GM19239 (cell line): ENCODE results near the gene FXYD2.

Source experiments
- DNase-seq: peaks from one replicate; pipeline ENCODE4 v3.0.0; 2011; ENCODE audit warnings: low spot score; ENCODE audit not compliant: insufficient read length
- FAIRE-seq: peaks from 2 replicates; lab custom pipeline; 2011; peaks lifted over from hg19 to GRCh38; lab: Jason Lieb, UNC

The FXYD2 gene

DNA sequence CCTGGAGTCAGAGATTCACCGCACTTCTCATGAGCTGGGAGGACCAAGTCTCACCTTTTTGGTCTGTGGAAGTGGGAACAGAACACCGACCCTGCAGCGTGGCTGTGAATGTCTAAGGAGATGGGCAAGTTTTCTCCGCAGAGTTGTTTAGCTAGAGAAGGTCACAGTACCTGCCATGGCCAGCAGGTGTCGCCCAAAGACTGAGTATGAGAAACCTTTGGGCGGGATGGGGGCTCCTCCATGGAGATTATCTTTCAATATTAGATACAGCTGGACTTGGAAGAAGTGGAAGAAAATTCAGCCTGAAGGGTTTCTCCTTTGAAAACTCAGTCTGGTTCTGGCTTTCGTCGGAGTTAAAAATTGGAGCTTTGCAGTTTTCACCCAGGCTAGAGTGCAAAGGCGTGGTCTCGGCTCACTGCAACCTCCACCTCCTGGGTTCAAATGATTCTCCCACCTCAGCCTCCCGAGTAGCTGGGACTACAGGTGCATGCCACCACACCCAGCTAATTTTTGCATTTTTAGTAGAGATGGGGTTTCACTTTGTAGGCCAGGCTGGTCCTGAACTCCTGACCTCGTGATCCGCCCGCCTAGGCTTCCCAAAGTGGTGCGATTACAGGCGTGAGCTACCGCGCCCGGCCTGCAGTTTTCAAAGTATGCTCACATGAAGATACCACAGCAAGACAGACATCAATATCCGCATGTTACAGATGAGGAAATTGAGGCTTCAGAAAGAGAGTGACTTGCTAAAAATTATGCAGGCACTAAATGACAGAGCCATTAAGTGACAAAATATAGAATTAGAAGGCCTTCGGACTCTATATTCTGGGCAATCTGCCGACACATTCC, 16.8 kb downstream of the FXYD2 start:
- DNase-seq (no peak), FAIRE-seq (peak; percentile 39)

DNA sequence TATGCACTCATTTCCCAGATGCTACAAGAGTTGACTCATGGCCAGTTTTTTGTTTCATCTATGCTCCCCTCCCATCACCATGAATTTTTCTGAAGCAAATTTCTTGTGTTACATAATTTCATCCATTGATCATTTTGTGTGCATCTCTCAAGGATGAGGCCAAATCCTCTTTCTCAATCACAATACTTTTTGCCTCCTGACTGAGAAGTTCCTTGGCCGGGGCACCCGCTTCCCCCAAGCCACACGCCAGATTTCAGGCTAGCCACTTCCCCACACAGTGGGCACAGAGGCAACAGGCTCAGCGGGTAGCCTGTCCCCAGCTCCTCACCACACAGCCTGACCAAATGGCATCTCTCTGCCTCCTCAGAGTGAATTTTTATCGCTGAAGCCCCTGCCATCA, 17.7 kb downstream of the FXYD2 start:
- no peak for DNase-seq
- no peak for FAIRE-seq

DNA sequence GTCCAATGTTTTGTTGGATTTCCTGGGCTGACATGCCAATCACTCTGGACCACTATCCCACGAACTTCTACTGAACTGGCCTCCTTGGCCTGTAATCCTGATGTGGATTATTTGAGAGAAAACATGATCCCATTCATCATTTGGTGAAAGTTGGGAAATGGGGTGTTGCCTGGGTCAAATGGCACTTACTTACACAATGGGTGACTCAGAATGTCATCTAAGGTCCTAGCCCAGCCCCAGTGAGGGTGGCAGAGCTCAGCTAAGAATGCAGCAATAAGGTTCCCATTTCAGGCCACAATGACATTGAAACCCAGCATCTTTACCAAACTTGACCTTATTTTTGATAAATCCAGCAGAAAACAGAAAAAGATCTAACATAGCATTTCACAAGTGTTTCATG, 19.5 kb downstream of the FXYD2 start:
- no peak for DNase-seq
- FAIRE-seq = no peak

DNA sequence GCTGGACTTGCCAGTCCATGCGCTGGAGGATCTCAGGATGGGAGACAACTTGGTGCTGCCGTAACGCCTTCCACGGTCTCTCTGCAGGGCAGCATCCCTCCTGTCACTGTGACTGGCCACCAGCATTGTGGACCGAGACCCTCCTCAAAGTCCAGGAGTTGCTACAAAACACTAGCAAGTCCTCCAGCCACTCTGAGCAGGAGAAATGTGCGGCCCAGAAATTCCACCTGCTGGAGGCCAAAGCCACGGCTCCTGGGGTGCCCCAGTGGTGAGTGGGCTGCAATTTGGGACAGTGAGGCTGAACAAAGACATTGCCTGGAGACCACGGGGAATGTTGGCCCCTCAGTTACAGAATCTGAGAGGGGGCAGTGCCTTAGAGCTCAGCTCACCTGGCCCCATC, 20.6 kb downstream of the FXYD2 start:
- DNase-seq (no peak), FAIRE-seq (no peak)

DNA sequence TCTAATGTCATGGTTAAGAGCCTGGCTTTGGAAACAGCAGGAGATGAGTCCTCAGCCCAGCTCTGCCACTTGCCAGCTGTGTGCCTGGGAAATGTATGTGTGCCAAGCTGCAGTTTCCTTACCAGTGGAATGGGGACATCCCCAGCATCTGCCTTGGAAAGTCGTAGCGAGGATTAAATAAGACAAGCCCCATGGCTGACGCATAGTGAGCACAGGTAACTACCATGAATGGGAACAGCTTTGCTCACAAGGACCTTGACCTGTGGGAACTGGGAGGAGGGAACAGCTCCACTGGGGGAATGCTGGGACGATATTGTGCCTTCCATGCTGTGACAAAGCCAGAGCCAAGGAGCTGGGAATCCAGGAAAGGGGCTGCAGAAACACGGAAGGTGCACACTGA, 24.9 kb downstream of the FXYD2 start:
- FAIRE-seq (no peak), DNase-seq (no peak)

DNA sequence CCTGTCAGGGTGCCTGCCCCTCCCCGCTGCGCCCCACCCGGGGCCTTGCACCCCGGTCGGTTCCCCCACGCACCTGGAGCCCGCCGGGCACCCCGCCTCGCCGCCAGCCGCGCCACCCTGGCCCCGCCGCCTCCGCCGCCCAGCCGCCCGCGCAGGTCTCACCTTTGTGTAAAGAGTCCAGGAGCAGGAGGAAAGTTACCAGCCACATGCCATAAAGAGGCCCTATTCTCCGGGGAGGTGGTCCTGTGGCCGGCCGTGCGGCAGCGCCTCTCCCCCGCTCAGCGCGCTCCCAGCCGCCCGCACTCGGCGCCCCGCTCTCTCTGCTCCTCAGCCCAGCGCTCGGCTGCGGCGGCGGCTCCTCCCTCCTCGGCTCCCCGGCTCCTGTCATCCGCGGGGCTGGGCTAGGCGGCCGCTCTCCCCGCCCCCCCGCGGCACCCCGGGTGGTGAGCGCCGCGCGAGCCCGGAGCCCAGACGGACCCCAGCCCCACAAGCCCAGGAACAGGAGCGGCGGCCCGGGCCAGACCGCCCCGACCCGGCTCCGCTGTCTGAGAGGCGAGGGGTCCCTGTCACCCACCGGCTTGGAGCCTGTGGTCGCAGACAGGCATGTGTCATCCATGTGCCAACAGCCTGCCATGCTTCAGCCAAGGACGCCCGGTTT, 27.5 kb downstream of the FXYD2 start, which contains the start of gene DSCAML1:
Gene DSCAML1, minus strand, starts transcription at position 345 of the 658 bp plus-strand sequence. Its CDS starts 137 bp downstream, at position 208.
- DNase-seq (peak; percentile 52), FAIRE-seq (no peak)

DNA sequence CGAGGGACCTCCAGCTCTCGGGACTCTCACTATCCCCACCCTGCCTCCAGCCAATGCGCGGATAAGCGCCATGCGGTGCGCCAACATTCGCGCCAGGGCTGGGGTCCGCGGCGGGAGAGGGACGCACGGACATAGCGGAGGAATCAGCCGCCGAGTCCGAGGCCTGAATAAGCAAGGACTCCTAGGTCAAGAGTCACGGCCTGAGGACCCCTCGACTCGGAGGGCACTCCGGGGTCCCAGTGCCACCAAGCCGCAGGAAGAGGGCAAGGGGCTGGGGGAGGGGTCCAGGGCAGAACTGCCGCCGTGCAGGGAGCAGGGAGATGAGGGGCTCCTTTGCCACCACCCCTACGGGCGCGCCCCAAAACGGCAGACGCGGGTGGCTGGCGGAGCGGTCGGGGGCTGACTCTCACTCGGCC, 28.1 kb downstream of the FXYD2 start:
- DNase-seq (no peak), FAIRE-seq (no peak)

DNA sequence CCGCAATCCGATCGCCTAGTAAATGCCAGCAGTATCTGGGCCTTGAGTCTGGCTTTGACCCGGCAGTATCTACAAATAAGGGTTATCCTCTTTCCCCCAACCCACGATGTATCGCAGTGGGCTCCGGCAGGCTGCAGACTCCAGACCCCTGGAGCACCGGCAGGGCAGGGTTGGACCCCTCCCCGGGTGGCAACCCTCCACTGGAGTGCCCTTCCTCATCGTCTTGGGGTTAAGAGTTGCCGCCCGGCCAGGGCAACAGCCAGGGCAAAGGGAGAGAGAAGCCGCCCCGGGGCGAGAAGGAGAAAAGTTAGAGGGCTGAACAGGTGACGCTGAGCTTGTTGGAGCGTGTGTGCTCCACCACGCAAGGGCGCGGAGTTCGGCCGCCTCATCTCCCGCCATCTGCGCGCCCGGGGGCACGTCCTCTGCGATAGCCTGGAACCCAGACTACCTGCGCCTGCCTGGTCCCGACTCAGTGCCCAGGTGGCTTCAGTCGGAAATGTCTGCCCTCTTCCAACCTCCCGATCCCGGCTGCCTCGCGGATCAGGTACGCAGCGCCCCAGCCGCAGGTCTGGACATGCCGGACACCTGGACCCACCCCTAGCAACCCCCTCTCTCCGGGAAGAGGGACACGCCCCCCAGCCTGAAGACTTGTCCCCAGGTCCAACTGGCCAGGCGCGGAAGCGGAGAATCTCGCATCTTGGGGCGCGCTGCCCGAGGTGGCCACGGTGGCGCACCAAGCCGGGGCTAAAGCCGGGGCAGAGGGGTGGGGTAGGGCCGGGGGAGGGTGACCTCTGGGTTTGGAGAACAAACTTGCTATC, 28.7 kb downstream of the FXYD2 start:
- no peak for FAIRE-seq

DNA sequence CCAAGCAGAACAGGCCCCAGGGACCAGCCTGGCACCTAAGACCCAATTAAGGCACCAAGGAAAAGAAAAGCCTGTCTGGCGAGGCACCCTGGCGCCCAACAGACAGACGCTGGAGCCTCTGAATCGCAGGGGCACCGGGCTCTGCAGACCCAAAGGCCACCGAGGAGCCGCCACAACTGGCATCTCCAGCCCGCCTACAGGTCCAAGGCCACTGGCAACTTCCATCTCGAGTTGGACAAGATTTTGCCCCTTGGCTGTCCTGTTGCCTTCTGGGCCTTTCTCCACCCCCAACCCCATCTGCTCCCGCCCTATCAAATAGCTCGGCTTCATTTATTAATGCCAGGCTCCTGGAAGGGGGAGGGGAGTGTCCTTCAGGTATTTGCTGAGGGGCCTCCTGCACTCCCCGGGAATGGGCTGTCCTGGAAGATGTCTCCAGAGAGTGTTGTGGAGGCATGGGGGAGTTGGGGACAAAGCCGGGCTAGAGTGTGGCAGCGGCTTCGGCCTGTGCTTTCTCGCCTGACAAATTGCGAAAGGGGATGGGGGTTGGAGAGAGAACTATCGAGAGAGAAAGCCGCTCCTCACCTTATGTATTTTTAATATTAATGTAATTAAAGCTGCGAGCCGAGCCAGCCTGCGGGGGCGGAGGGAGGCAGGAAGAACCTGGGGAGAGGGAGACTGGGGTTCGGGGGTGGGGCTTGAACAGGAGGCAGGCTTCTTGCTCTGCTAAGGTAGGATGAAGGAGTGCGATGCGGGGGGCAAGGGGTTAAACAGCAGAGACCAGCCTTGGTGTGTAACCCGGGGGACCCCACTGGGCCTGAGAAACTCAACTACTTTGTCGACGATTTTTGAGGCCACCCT, 29.5 kb downstream of the FXYD2 start:
- FAIRE-seq (no peak), DNase-seq (no peak)

More for the DNA sequence above, 28.7 kb downstream of the FXYD2 start:
- DNase-seq = no peak

DNA sequence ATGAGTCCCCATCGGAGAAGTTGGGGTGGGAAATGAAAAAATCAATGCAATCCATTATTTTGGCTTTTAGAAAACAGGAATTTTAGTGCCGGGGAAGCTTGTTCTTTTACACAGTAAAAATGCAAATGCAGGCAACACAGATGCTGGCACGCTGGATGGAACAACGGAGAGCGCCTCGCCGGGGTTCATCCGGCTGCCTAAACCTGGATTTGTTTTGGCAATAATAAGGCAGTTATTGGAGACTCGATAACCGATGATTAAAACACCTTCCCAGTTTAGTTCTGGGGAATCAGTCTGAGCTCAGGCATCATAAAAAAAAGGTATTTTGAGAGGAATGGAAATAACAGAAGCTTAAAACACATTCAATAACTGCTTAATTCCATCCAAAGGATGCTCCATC, 30.4 kb downstream of the FXYD2 start:
- no peak for FAIRE-seq
- DNase-seq = no peak

DNA sequence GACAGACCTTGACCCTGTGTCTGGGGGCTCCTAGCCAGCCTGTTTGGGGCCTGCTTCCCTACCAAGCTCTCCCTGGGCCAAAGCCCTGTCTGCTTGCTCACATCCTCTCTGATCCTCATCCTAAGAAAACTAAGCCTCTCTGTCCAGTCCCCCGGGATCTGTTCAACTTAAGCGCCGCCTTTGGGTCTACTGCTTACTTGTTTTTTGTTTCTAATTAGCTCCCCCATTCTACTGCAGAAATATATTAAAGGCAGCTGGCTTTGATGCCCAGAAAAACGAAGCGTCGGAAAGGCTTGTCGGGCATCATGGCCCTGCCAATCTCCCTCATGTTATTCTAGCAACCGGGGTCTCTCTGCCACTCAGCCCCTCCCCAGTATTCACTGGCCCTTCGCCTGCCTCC, 31.0 kb downstream of the FXYD2 start:
- DNase-seq = no peak
- FAIRE-seq = no peak

DNA sequence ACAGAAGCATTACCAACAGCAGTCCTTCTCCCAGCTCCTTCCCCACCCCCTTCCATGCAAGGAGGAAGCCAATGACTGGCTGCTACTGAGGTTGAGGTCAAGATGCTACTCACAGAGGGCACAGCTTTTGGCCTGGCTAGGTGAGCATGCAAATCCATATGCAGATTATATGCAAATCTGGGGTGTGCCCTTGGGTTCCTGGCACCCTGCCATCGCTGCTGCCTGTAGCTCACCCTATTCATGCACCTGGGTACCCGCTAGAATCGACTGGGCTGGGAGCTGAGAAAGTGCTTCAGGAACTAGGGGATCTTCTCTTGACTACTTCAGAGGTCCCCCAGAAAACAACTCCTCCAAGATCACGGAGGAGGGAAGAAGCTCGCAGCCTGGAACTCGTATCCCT, 31.6 kb downstream of the FXYD2 start:
- DNase-seq (no peak), FAIRE-seq (no peak)

DNA sequence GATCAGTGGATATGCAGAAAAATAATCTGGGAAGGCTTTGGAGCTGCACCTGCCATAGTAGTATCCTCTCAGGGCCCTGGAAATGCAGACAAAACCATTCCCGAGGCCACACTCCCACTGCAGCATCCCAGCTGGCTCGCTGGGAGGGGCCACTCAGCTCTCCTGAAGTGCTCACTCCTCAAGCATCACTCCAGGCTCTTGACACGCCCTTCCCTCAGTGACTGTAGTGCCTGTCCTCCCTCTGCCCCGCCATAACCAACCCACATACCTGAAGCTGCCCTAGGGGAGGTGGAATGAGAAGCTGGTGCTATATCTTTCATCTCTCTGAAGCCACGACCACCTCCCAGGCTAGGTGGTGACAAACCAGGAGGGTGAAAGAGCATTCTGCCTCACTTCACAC, 32.3 kb downstream of the FXYD2 start:
- no peak for FAIRE-seq
- no peak for DNase-seq

DNA sequence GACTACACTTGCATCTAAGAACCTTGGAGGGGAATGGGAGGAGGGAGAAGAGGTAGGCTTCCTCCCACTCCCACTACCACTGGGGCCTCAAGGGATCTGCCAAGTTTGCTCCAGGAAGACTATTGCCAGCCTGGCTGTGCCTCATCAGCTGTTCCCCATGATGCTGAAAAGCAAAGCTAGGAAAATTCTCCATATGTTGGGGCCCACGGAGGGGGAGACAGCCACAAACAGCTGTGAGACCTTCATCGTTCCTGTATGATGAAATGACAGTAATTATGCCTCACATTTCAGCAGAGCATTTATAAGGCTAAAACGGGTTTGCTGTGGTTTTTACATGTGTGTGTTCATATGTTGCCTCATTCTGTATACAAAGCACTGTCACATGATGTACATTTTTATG, 34.3 kb downstream of the FXYD2 start:
- FAIRE-seq = no peak

DNA sequence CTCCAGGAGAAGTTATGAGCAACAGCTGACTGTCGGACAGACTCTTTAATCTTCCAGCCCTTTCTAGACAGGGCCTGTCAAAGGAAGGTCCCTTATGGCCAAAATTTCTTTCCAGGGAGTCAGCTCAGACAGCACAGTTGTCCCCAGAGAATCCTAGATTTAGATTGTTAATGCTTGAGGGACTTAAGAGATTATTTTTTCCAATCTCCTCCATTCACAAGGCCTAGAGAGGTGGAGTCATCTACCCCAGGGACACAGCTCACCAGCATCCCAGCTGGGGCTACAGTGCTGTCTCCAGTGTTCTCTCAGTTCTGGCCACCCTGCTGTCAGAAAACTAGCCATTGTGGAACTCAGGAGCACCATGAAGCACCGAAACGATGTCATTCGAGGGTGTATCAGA, 35.3 kb downstream of the FXYD2 start:
- DNase-seq (no peak), FAIRE-seq (no peak)

More for the DNA sequence above, 34.3 kb downstream of the FXYD2 start:
- DNase-seq = no peak

DNA sequence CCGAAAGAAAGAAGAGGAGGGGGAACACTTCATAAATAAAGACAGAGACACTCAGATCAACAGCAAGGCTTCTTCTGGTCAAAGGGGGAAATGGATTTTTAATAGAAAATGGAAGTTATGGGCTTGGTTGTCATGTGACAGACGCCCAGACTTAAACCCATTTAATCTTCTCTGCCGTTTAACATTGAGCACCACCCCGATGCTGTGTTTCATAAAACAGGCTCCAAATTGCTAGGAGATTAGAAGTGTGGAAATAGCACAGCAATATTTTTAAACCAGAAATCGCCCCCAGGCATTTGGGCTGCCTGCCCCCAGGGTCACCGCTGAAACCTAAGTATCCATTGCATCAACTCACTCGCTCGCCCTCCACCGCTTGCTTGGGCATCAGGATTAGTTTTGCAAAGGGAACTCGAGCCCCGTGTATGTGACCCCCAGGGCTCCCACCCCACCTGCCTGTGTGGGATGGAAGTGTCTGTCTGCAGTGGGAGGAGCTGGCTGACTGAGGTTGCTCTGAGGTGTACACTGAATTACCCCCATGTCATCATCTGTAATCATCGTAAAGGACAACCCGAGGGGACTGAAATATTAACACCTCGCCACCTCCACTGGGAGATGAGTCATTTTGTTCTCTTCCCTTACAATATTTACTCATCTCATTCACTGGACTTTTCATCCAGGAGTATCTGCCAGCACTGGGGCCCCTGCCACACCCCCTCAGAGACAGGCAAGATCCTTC, 38.2 kb downstream of the FXYD2 start:
- DNase-seq = no peak
- FAIRE-seq = no peak

DNA sequence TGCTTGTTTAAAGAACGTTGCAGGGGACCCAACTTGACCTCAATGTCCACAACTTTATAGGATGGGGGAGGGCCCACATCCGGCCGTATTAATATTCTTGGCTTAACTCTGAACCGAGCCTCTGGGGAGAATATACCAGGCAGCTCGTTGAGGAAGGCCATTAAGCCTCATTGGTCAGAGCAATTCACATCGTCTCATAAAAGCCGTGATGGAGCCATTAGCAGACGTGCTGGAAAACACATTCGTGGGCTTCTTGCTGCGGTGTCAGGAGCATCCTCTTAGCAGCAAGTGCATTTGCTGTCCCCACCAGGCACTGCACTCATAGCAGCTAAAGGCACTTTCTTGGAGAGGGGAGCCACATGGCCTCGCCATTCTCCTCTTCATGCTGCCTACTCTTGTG, 42.4 kb downstream of the FXYD2 start:
- DNase-seq = no peak
- no peak for FAIRE-seq

DNA sequence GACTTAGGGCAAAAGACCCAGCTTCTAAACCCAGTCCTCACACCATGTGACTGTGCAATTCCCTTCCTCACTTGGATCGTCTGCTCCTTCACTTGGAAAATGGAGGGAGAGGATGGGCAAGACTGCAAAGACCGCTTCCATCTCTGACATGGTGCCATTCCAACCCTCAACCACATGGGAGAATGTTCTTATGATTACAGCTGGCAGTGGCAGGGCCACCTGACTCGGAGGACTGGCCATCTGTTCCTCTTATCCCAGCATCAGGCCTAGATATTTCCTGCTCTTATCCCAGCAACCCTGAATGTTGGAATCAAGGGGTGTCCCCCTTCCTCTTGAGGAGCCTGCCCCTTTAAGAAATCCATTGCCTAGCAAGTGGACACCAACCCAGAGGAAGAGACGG, 42.9 kb downstream of the FXYD2 start:
- DNase-seq (no peak), FAIRE-seq (no peak)

DNA sequence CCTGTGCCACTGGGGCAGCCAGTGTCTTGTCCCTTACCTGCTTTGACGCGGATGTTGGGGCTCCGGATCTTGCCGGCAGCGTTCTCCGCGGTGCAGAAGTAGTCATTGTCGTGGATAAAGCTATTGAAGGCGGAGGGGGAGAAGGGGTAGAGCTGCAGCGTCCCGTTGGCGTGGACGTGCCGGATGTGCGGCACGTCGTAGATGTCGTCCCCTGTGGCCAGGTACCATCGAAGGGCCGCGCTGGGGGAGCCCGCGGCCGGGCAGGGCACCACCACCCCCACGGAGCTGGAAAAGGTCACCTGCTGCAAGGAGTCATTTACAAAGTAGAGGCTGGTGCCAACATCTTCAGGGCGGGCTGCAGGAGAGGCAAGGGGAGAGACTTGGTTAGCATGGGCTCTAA, 44.1 kb downstream of the FXYD2 start:
- no peak for FAIRE-seq
- DNase-seq = no peak
